H9 (cell line): ENCODE results near the gene SPR. TPM values are rescaled to one million over a fixed set of nuclear protein-coding genes. Genes with fewer than 3 reads are reported as not detected.

ENCODE experiments used
- DNase-seq: peaks from one replicate; pipeline ENCODE4 v3.0.0-alpha.2; 2017
- H2AFZ ChIP-seq: one replicate; pipeline ENCODE4 v1.6.1; 2013; ENCODE audit warnings: mild to moderate bottlenecking, low read length, control low read depth, moderate library complexity
- H2AK5ac ChIP-seq: 2 replicates; pipeline ENCODE4 v1.6.1; 2013; ENCODE audit warnings: low read length, control low read depth, mixed read lengths; ENCODE audit not compliant: insufficient read length
- H2BK120ac ChIP-seq: one replicate; pipeline ENCODE4 v1.6.1; 2013; ENCODE audit warnings: low read depth, mild to moderate bottlenecking, low read length, control low read depth, inconsistent platforms; ENCODE audit not compliant: poor library complexity, severe bottlenecking
- H2BK12ac ChIP-seq: 2 replicates; pipeline ENCODE4 v1.6.1; 2013; ENCODE audit warnings: low read length, control low read depth, mixed read lengths, low read depth; ENCODE audit not compliant: insufficient read length
- H2BK15ac ChIP-seq: 2 replicates; pipeline ENCODE4 v1.6.1; 2013; ENCODE audit warnings: low read depth, low read length, control low read depth
- H2BK20ac ChIP-seq: one replicate; pipeline ENCODE4 v1.6.1; 2013; ENCODE audit warnings: low read depth, mild to moderate bottlenecking, low read length, control low read depth, inconsistent platforms; ENCODE audit not compliant: poor library complexity, severe bottlenecking
- H2BK5ac ChIP-seq: 2 replicates; pipeline ENCODE4 v1.6.1; 2013; ENCODE audit warnings: low read length, control low read depth, mixed read lengths; ENCODE audit not compliant: insufficient read length
- H3K14ac ChIP-seq: 2 replicates; pipeline ENCODE4 v1.6.1; 2013; ENCODE audit warnings: low read length, control low read depth; ENCODE audit not compliant: insufficient read depth
- H3K18ac ChIP-seq: 2 replicates; pipeline ENCODE4 v1.6.1; 2013; ENCODE audit warnings: low read depth, mild to moderate bottlenecking, mixed read lengths, low read length, control low read depth; ENCODE audit not compliant: insufficient read length
- H3K23ac ChIP-seq: 2 replicates; pipeline ENCODE4 v1.6.1; 2013; ENCODE audit warnings: low read length, control low read depth, mixed read lengths, low read depth; ENCODE audit not compliant: insufficient read length
- H3K23me2 ChIP-seq: 2 replicates; pipeline ENCODE4 v1.6.1; 2013; ENCODE audit warnings: low read depth, mild to moderate bottlenecking, mixed read lengths, low read length, control low read depth; ENCODE audit not compliant: insufficient read length, poor library complexity, severe bottlenecking
- H3K27ac ChIP-seq: 2 replicates; pipeline ENCODE4 v1.5.1; 2013; ENCODE audit warnings: low read length, control low read depth, mixed read lengths, low read depth; ENCODE audit not compliant: insufficient read length
- H3K27me3 ChIP-seq: 2 replicates; pipeline ENCODE4 v1.6.1; 2013; ENCODE audit warnings: low read length, control low read depth, inconsistent platforms; ENCODE audit not compliant: insufficient read depth
- H3K4ac ChIP-seq: 2 replicates; pipeline ENCODE4 v1.6.1; 2013; ENCODE audit warnings: low read depth, mild to moderate bottlenecking, control low read depth, inconsistent platforms, low read length, moderate library complexity
- H3K4me1 ChIP-seq: 2 replicates; pipeline ENCODE4 v1.6.1; 2013; ENCODE audit warnings: low read length, control low read depth, inconsistent platforms; ENCODE audit not compliant: insufficient read depth
- H3K4me2 ChIP-seq: 2 replicates; pipeline ENCODE4 v1.6.1; 2013; ENCODE audit warnings: low read length, control low read depth, mixed read lengths; ENCODE audit not compliant: insufficient read length, insufficient read depth
- H3K56ac ChIP-seq: 2 replicates; pipeline ENCODE4 v1.6.1; 2013; ENCODE audit warnings: low read depth, mild to moderate bottlenecking, mixed read lengths, low read length, control low read depth; ENCODE audit not compliant: insufficient read length
- H3K79me1 ChIP-seq: 2 replicates; pipeline ENCODE4 v1.6.1; 2013; ENCODE audit warnings: low read depth, mild to moderate bottlenecking, moderate library complexity, low read length, control low read depth, inconsistent platforms; ENCODE audit not compliant: insufficient read depth, poor library complexity, severe bottlenecking
- H3K79me2 ChIP-seq: 2 replicates; pipeline ENCODE4 v1.6.1; 2013; ENCODE audit warnings: low read length, control low read depth, inconsistent platforms; ENCODE audit not compliant: insufficient read depth
- H3K9ac ChIP-seq: 2 replicates; pipeline ENCODE4 v1.6.1; 2013; ENCODE audit warnings: low read length, control low read depth, mixed read lengths; ENCODE audit not compliant: insufficient read length; ENCODE audit errors: extremely low read depth
- H3K9me3 ChIP-seq: one replicate; pipeline ENCODE4 v1.6.1; 2013; ENCODE audit warnings: low read depth, low read length, inconsistent platforms; ENCODE audit not compliant: control insufficient read depth
- H3T11ph ChIP-seq: one replicate; pipeline ENCODE4 v1.6.1; 2013; ENCODE audit warnings: mild to moderate bottlenecking, low read length, control low read depth, inconsistent platforms
- H4K20me1 ChIP-seq: one replicate; pipeline ENCODE4 v1.6.1; 2013; ENCODE audit not compliant: control insufficient read depth, insufficient read length, insufficient read depth
- H4K5ac ChIP-seq: 2 replicates; pipeline ENCODE4 v1.6.1; 2013; ENCODE audit warnings: low read depth, mild to moderate bottlenecking, mixed read lengths, low read length, control low read depth; ENCODE audit not compliant: insufficient read length
- H4K8ac ChIP-seq: replicated peaks from 2 replicates; pipeline ENCODE4 v1.6.1; 2013; ENCODE audit warnings: low read length, control low read depth, mixed read lengths, low read depth; ENCODE audit not compliant: insufficient read length
- H4K91ac ChIP-seq: 2 replicates; pipeline ENCODE4 v1.6.1; 2013; ENCODE audit warnings: low read depth, mild to moderate bottlenecking, moderate library complexity, mixed read lengths, low read length, control low read depth; ENCODE audit not compliant: insufficient read length
- H3K27ac Mint-ChIP-seq, 3 experiments: 2 replicates in 2 of 3; 3 replicates in 1 of 3; pipeline ENCODE4 v1.8.0; 2020 to 2021; ENCODE audit warnings: mixed read lengths in 3 of 3, mild to moderate bottlenecking in 1 of 3, moderate library complexity in 1 of 3
- H3K27me3 Mint-ChIP-seq: 2 replicates; pipeline ENCODE4 v1.8.0; 2021; ENCODE audit warnings: low read depth, mild to moderate bottlenecking, moderate library complexity, mixed read lengths
- H3K36me3 Mint-ChIP-seq, 3 experiments: 2 replicates in 2 of 3; 3 replicates in 1 of 3; pipeline ENCODE4 v1.8.0; 2020 to 2021; ENCODE audit warnings: low read depth in 3 of 3, mixed read lengths in 3 of 3; ENCODE audit not compliant: insufficient read depth in 1 of 3
- H3K4me1 Mint-ChIP-seq, 2 experiments: 2 replicates each; pipeline ENCODE4 v1.8.0; 2020; ENCODE audit warnings: mixed read lengths in 2 of 2
- H3K4me3 Mint-ChIP-seq, 2 experiments: 2 replicates in 1 of 2; 3 replicates in 1 of 2; pipeline ENCODE4 v1.8.0; 2020 to 2021; ENCODE audit warnings: mild to moderate bottlenecking in 2 of 2, mixed read lengths in 2 of 2, moderate library complexity in 1 of 2
- H3K9me3 Mint-ChIP-seq, 2 experiments: 2 replicates in 1 of 2; 3 replicates in 1 of 2; pipeline ENCODE4 v1.8.0; 2020; ENCODE audit warnings: mild to moderate bottlenecking in 2 of 2, mixed read lengths in 2 of 2, moderate library complexity in 1 of 2
- CTCF ChIP-seq: fragments of 200-600 bp; sonication (generic); conservative IDR thresholded peaks from 3 replicates; pipeline ENCODE4 v1.8.0; 2021; ENCODE audit warnings: antibody characterized with exemption, mild to moderate bottlenecking
- WGBS: extraction: QIAGEN DNeasy Blood & Tissue Kit; methylation state at CpG from one replicate; pipeline ENCODE4 v1.1.7; 2013; ENCODE audit warnings: missing lambda C conversion rate, low lambda C conversion rate, mixed read lengths; ENCODE audit not compliant: insufficient read length; ENCODE audit errors: extremely low coverage; 5-methylcytosine and 5-hydroxymethylcytosine counted together
- total RNA-seq: library from RNA; stranded (reverse); gene quantifications from 2 replicates; pipeline ENCODE4 v1.2.1, GENCODE V29; 2021

Gene SPR
- total RNA-seq, 1 experiment from 2014 or later, result 7.3 TPM

DNA sequence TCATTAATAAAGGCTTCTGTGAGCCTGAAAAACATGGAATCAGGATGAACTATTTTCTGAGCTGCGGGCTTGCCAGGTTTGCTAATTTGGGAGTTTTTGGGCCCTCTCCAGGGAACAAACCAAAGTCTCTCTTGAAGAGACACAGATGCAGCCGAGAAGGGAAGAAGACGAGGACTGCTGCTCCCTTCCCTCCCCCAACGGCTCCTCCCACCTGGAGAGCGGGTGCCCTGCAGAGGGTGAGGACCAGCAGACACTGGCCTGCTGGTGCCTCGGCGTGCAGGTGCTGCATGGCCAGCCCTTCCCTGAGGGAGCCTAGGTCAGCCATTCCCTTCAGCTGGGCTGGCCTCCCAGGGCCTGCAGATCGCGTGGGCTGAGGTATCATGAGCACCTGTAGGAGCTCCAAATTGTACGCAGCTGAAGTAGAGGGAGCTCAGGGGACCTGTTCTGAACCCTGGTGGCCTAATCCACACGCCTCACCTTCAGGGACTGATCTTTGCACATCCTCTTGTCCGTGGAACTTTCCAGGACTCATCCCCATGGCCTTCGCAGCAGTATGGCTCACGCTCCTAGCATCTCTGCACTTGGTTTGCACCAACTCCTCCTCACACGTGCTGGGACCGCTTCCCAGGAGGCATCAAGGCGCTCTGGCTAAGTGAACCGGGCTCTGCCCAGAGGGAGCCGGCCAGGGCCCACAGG, 49.6 kb downstream of the SPR start:
- H2BK15ac ChIP-seq, result no peak overlapping the region
- no peak overlapping the region for H3K27ac Mint-ChIP-seq
- H3K4me1 ChIP-seq, result peaks cover 3% of the 10 kb centered on the region; the same call in 1 of the 2 replicates
- H3K79me2 ChIP-seq, result no peaks in the 10 kb centered on the region
- H3K4me3 Mint-ChIP-seq, result no peak overlapping the region
- H2BK20ac ChIP-seq, result no peak overlapping the region
- H2BK120ac ChIP-seq, result no peak overlapping the region
- H3K36me3 Mint-ChIP-seq, result peaks cover 5 to 7% (median 6%) of the 10 kb centered on the region in 3 experiments; a peak in 6 of 7 replicates
- no peak for DNase-seq
- no peak overlapping the region for H4K5ac ChIP-seq
- H3K4me2 ChIP-seq, result no peak overlapping the region
- H3K27me3 Mint-ChIP-seq, result peaks cover 42% of the 10 kb centered on the region
- H2AK5ac ChIP-seq, result no peak overlapping the region
- no peaks in the 10 kb centered on the region for H4K20me1 ChIP-seq
- H3K9ac ChIP-seq, result no peak overlapping the region
- no peak overlapping the region for H4K8ac ChIP-seq
- TF ChIP-seq CTCF, result no peak
- no peaks in the 10 kb centered on the region for H3K79me1 ChIP-seq
- no peaks in the 10 kb centered on the region for H3K23me2 ChIP-seq
- no peak overlapping the region for H4K91ac ChIP-seq
- no peaks in the 10 kb centered on the region for H3K9me3 ChIP-seq
- WGBS, result no CpG with 5 or more reads among the region's 19 CpGs
- no peak overlapping the region for H3K56ac ChIP-seq
- H3K14ac ChIP-seq, result no peak overlapping the region; the same call in 1 of the 2 replicates
- no peak overlapping the region for H2BK5ac ChIP-seq
- H3K18ac ChIP-seq, result no peak overlapping the region
- peaks cover 40 to 58% of the 10 kb centered on the region in 2 experiments for H3K4me1 Mint-ChIP-seq
- H3K27me3 ChIP-seq, result no peaks in the 10 kb centered on the region; the same call in 1 of the 2 replicates
- no peaks in the 10 kb centered on the region for H3K9me3 Mint-ChIP-seq
- no peak overlapping the region for H3K23ac ChIP-seq
- H3T11ph ChIP-seq, result no peak overlapping the region
- H3K27ac ChIP-seq, result no peak overlapping the region
- H2BK12ac ChIP-seq, result no peak overlapping the region
- H2AFZ ChIP-seq, result no peak overlapping the region
- no peak overlapping the region for H3K4ac ChIP-seq
